KOPT-K1 (cell line): ENCODE measurements around the gene YEATS2.

Source experiments
- H3K27ac ChIP-seq: fragments of 200-600 bp; sonication (generic); 2 replicates; pipeline ENCODE4 v1.5.1; 2016; ENCODE audit warnings: antibody characterized with exemption, mild to moderate bottlenecking, low read depth, low read length; ENCODE audit not compliant: poor library complexity, severe bottlenecking
- H3K36me3 ChIP-seq: fragments of 200-600 bp; sonication (generic); 2 replicates; pipeline ENCODE4 v1.5.1; 2017; ENCODE audit warnings: antibody characterized with exemption, mild to moderate bottlenecking, low read length, moderate library complexity; ENCODE audit not compliant: insufficient read depth
- H3K9me3 ChIP-seq: fragments of 200-600 bp; sonication (generic); 2 replicates; pipeline ENCODE4 v1.5.1; 2017; ENCODE audit warnings: antibody characterized with exemption, low read length, mild to moderate bottlenecking; ENCODE audit not compliant: insufficient read depth, poor library complexity, severe bottlenecking

Gene YEATS2

GRCh38 chr3:183819831-183820230 lies 122.2 kb downstream of the YEATS2 start:
- Histone ChIP-seq H3K9me3 (no peaks in the 10 kb centered on the region), H3K27ac (no peak overlapping the region), H3K36me3 (peaks cover 23% of the 10 kb centered on the region)

- Histone ChIP-seq H3K27ac (no peak overlapping the region), H3K9me3 (no peaks in the 10 kb centered on the region), H3K36me3 (peaks cover 10% of the 10 kb centered on the region; the same call in 1 of the 2 replicates)
Observed at GRCh38 chr3:183822631-183823030, 125.0 kb downstream of the YEATS2 start.

- H3K36me3 ChIP-seq: peaks cover 23% of the 10 kb centered on the region; the same call in 1 of the 2 replicates
- H3K27ac ChIP-seq: no peak overlapping the region
- H3K9me3 ChIP-seq: no peaks in the 10 kb centered on the region
Observed at GRCh38 chr3:183823963-183824362, 126.4 kb downstream of the YEATS2 start.

GRCh38 chr3:183824761-183825455 lies 127.3 kb downstream of the YEATS2 start:
- Histone ChIP-seq H3K9me3 (no peaks in the 10 kb centered on the region), H3K36me3 (peaks cover 32% of the 10 kb centered on the region; the same call in 1 of the 2 replicates), H3K27ac (no peak overlapping the region)

- no peak within 1 kb of the TSS for H3K27ac ChIP-seq
- H3K36me3 ChIP-seq: peaks cover 39% of the 10 kb centered on the region; the same call in 1 of the 2 replicates
- H3K9me3 ChIP-seq: no peaks in the 10 kb centered on the region
Observed at GRCh38 chr3:183825456-183826161, 128.0 kb downstream of the YEATS2 start, which contains the start of gene MAP6D1. Gene MAP6D1 (minus strand): TSS chr3:183825577. CDS start chr3:183825547, 30 bp downstream.

GRCh38 chr3:183826448-183827250 lies 129.1 kb downstream of the YEATS2 start:
- H3K36me3 ChIP-seq: peaks cover 44% of the 10 kb centered on the region

GRCh38 chr3:183827809-183828537 lies 130.4 kb downstream of the YEATS2 start:
- peaks cover 55% of the 10 kb centered on the region for H3K36me3 ChIP-seq
- H3K27ac ChIP-seq: no peak overlapping the region
- no peaks in the 10 kb centered on the region for H3K9me3 ChIP-seq

More at GRCh38 chr3:183826448-183827250, 129.1 kb downstream of the YEATS2 start:
- Histone ChIP-seq H3K9me3 (no peaks in the 10 kb centered on the region), H3K27ac (no peak overlapping the region)

GRCh38 chr3:183828538-183828870 lies 130.9 kb downstream of the YEATS2 start:
- H3K27ac ChIP-seq: no peak overlapping the region
- H3K36me3 ChIP-seq: peaks cover 60% of the 10 kb centered on the region
- no peaks in the 10 kb centered on the region for H3K9me3 ChIP-seq

GRCh38 chr3:183829466-183829865 lies 131.9 kb downstream of the YEATS2 start:
- H3K36me3 ChIP-seq: peaks cover 70% of the 10 kb centered on the region
- no peak overlapping the region for H3K27ac ChIP-seq
- no peaks in the 10 kb centered on the region for H3K9me3 ChIP-seq

- H3K36me3 ChIP-seq: peaks cover 77% of the 10 kb centered on the region
- no peaks in the 10 kb centered on the region for H3K9me3 ChIP-seq
Observed at GRCh38 chr3:183830187-183830586, 132.6 kb downstream of the YEATS2 start.

GRCh38 chr3:183833516-183833915 lies 135.9 kb downstream of the YEATS2 start:
- peaks cover 83% of the 10 kb centered on the region for H3K36me3 ChIP-seq
- no peak overlapping the region for H3K27ac ChIP-seq
- H3K9me3 ChIP-seq: no peaks in the 10 kb centered on the region

More at GRCh38 chr3:183830187-183830586, 132.6 kb downstream of the YEATS2 start:
- no peak overlapping the region for H3K27ac ChIP-seq

GRCh38 chr3:183837390-183837789 lies 139.8 kb downstream of the YEATS2 start:
- Histone ChIP-seq H3K36me3 (peaks cover 91% of the 10 kb centered on the region), H3K27ac (no peak overlapping the region)

GRCh38 chr3:183837894-183838293 lies 140.3 kb downstream of the YEATS2 start:
- Histone ChIP-seq H3K36me3 (peaks cover 89% of the 10 kb centered on the region), H3K27ac (no peak overlapping the region), H3K9me3 (no peaks in the 10 kb centered on the region)

More at GRCh38 chr3:183837390-183837789, 139.8 kb downstream of the YEATS2 start:
- no peaks in the 10 kb centered on the region for H3K9me3 ChIP-seq

- H3K36me3 ChIP-seq: peaks cover 86% of the 10 kb centered on the region
- H3K27ac ChIP-seq: no peak overlapping the region
- H3K9me3 ChIP-seq: no peaks in the 10 kb centered on the region
Observed at GRCh38 chr3:183839751-183840150, 142.2 kb downstream of the YEATS2 start.
